DOHH2 (cell line): ENCODE measurements around the gene NKTR.

ENCODE experiments used
- EZH2phosphoT487 ChIP-seq: fragments of 200-600 bp; sonication (generic); IDR thresholded peaks from 2 replicates; pipeline ENCODE4 v1.6.1; 2017; ENCODE audit warnings: borderline replicate concordance, mild to moderate bottlenecking, antibody characterized with exemption, low read length, moderate library complexity, mixed read lengths
- TF ChIP-seq, protein P1 (sequence below): fragments of 200-600 bp; sonication (generic); IDR thresholded peaks from one replicate; pipeline ENCODE4 v1.5.1; 2014; ENCODE audit warnings: antibody characterized with exemption, mild to moderate bottlenecking, low read depth, low read length; ENCODE audit not compliant: poor library complexity, severe bottlenecking

DNA sequence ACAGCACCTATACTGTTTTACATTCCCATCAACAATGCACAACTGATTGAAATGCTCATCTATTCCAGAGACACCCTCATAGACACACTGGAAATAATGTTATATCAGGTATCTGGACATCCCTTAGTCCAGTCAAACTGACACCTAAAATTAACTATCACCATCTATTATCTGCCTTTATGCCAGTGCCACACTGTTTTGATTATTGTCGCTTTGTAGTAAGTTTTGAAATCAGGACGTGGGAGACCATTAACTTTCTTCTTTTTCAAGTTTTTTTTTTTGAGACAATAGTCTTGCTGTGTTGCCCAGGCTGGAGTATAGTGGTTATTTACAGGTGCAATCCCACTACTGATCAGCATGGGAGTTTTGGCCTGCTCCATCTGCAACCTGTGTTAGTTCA is 75.4 kb downstream of the NKTR start:
- TF ChIP-seq, protein P1, sequence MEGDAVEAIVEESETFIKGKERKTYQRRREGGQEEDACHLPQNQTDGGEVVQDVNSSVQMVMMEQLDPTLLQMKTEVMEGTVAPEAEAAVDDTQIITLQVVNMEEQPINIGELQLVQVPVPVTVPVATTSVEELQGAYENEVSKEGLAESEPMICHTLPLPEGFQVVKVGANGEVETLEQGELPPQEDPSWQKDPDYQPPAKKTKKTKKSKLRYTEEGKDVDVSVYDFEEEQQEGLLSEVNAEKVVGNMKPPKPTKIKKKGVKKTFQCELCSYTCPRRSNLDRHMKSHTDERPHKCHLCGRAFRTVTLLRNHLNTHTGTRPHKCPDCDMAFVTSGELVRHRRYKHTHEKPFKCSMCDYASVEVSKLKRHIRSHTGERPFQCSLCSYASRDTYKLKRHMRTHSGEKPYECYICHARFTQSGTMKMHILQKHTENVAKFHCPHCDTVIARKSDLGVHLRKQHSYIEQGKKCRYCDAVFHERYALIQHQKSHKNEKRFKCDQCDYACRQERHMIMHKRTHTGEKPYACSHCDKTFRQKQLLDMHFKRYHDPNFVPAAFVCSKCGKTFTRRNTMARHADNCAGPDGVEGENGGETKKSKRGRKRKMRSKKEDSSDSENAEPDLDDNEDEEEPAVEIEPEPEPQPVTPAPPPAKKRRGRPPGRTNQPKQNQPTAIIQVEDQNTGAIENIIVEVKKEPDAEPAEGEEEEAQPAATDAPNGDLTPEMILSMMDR: no peak
- no peak for TF ChIP-seq EZH2phosphoT487
